GM21717 (cell line): ENCODE measurements around the gene HERC6.
"Not testable (repeated sequence)": the region's sequence is repeated elsewhere in the genome, so short reads cannot be mapped to it uniquely, and the experiment has no call there.

ENCODE experiments used
- ATAC-seq: cut with Tn5 transposase; IDR thresholded peaks from one replicate; pipeline ENCODE4 v1.9.1; 2021; ENCODE audit warnings: mild to moderate bottlenecking, moderate library complexity; ENCODE audit not compliant: unreplicated experiment

Gene HERC6

DNA sequence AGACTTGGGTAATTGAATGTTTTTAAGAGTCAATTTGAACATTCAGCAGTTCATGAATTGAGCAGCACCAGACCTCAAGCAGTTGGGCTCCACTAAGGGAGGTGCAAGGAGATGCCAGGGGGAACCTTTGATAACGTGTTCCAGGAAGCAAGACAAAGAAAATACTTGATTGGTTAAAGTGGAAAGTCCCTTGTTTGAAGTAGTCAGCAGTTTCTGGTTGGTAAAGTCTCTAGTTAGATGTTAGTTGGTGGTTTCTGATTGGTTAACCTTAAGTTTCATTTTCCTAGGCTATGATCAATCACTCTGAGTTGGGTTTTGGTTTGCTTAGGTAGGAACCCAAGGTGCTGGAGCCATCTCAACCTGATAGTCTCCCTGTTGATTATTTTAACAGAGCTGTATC, 4.0 kb downstream of the HERC6 start:
- ATAC-seq: no peak

DNA sequence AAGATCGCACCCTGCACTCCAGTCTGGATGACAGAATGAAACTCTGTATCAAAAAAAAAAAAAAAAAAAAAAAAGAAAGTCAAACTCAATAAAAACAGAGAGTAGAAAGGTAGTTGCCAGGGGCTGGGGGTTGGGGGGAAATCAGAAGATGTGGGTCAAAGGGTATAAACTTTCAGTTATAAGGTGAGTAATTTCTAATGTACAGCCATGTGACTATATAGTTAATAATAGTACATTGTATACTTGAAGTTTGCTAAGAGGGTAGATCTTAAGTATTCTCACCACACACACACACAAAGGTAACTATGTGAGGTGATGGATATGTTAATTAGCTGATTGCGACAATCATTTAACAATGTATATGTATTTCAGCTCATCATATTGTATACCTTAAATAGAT, 11.5 kb downstream of the HERC6 start:
- ATAC-seq: no peak

DNA sequence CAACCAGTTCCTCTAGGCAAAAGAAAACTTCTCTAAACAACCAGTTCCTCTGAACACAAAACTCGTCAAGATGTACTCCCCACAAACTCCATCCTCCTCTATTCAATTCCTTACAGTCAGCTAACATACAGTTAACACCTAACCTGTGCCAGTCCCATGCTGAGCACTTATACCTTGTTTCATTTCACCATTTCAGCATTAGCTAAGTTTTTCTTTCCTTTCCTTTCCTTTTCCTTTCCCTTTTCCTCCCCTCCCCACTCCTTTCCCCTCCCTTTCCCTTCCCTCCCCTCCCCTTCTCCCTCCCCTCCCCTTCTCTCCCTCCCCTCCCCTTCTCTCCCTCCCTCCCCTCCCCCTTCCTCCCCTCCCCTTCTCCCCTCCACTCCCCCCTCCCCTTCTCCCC, 13.1 kb downstream of the HERC6 start:
- no peak for ATAC-seq

DNA sequence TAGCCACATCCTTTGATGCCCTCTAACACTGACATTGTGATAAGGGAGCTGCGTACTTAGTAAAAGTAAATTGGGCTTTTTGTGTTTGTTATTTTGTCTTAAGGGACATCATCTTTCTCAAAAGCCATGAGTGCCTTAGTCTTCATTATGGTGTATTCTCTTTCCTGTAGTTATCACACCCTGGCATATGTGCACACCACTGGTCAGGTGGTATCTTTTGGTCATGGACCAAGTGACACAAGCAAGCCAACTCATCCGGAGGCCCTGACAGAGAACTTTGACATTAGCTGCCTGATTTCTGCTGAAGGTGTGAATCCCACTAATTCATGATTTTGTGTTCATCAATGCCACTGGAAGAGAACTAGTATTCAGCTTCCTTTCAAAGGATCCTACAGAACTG, 18.0 kb downstream of the HERC6 start:
- ATAC-seq: no peak

DNA sequence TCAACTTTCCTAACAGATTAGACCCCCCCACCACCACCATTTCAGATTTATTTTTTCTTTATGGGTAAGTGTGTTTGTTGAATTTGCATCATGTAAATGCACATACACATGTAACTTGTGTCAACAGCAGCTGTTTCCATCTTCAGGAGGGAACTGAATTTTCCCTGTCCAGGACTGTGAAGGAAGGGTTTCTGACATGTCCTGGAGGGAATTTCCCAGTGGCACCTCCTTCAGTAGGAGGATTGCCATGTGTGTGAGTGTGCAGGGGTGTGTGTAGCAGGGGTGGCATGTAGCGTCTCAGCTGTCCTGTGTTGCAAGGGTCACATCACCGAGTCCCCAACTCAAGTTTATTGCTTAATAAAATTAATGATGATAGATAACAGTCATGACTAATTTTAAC, 19.7 kb downstream of the HERC6 start:
- no peak for ATAC-seq

DNA sequence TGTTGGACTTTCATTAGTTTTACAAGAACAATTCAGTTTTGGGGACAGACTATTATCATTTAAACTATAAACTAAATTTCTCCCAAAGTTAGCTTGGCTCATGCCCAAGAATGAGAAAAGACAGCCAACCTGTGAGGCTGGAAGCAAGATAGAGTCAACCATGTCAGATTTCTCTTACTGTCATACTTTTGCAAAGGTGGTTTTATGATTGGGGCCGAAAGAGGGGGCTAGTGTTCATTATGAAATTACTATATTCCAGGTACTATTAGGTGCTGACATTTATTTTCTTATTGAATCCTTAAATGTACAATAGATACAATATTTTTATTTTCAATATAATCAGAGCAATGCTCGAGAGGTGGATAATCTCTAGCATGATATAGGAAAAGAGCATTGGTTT, 30.6 kb downstream of the HERC6 start:
- no peak for ATAC-seq

DNA sequence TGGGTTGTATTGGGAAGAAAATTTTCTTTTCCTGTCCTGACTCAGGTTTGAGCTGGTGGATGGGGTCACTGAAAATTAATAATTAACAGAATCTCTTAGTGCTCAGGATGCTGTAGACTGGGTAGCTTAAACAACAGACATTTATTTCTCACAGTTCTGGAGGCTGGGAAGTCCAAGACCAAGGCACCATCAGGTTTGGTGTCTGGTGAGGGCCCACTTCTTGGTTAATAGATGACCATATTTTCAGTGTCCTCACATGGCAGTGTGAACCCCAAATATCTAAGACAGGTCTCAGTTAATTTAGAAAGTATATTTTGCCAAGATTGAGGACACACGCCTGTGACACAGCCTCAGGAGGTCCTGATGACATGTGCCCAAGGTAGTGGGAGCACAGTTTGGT, 31.1 kb downstream of the HERC6 start:
- ATAC-seq: no peak

DNA sequence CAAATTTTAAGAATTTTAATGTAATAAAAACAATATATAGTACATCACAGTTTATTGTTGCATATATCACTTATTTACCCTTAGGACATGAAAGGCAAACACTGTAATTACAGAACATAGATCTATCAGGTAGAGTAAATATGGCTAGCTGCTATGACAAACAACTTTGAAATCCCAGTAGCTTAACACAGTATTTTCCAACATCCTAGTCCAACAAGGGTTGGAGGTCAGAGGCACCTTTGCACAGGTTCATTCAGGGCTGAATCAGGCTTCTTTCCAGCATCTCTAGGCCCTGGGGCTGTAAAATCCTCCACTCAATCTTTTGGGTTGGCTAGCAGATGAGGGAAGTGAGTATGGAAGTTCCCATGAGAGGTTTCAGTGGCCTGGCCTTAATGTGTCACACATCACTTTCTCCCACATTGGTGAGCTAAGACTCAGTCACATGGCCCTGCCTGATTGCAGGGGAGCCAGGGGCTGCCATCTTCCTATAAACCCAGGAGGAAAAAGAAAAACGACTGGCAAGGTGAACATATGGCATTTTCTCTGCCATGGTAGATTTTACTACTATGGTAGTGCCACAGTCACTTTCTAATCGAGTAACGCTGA, 32.9 kb downstream of the HERC6 start:
- ATAC-seq: no peak

DNA sequence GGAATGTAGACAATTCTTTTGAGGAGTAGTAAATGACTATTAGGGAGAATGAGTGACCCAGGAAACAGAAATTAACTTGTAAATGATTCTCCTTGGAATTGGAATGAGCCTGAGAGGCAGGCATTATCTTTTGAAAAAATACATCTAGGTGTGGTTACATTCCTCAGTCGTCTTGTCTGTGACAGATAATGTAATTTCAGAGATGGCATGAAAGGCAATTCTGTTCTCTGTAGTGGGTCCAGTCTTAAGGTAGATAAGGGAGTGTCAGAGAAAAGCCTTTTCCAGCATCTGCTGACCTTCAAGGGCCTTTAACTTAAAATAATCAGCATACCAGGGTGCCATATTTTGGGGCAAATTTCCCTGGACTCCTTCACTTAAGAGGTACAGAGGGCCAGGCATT, 35.1 kb downstream of the HERC6 start:
- no peak for ATAC-seq

DNA sequence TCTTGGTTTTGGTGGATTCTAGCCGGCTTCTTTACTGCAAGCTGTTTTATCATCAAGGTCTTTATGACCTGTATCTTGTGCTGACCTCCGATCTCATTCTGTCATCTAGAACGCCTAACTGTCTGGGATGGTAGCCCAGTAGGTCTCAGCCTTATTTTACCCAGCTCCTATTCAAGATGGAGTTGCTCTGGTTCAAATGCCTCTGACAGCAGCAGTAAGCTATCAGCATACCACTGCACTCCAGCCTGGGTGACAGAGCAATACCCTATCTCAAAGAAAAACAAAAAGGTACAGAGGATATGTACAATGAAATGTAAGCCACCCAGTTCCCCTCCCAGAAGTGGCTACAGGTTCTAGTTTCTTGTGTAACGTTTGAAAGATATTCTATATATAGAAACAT, 36.1 kb downstream of the HERC6 start:
- no peak for ATAC-seq

DNA sequence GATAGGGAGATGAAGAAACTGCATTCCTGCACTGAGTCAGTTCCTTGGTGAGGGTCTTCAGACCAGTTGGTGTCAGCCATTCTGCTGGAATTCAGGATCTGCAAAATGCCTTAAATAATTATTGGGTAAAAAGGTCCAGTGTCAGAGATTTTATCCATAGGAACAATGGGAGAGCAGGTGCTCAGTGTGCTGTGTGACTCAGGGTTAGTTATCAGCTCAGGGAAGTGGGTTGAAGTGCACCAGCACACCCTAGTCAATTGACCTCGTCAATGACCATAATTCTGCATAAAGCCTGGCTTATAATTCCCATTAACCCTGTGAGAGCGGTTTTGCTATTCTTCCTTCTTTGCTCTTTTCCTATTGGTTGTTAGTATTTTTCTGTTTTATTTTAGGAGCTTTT, 37.3 kb downstream of the HERC6 start:
- ATAC-seq: no peak

DNA sequence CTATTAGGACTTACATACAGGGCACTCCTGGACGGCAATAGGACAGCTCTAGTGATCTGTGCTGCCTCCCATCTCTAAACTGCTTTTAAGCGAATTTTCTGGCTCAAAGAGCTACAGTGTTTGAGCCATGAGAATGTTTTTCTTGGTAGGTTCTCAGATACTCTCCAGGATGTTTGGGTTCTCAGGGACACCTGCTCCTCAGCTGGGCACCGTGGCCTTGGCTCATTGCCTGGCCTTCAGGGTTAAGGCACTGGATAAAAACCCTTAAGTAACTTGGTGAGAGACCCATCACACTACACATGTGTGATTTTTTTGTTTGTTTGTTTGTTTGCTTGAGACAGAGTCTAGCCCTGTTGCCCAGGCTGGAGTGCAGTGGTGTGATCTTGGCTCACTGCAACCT, 39.8 kb downstream of the HERC6 start:
- ATAC-seq: no peak

DNA sequence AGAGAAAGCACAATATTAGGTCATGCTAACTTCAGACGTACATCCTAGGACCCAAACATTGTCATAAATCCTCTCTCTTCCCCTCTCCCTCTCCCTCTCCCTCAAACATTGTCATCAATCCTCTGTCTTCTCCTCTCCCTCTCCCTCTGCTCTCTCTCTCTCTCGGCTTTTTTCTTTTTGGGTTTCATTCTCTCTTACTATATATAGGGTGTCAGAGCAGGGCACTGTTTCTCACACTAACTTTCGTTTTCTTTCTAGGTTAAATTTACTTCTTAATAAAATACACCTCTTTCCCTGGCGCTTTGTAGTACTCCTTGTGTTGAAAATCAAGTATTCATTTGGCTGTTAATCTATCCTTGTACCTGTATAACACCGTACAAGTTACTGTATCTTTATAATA, 41.2 kb downstream of the HERC6 start:
- ATAC-seq: no peak

DNA sequence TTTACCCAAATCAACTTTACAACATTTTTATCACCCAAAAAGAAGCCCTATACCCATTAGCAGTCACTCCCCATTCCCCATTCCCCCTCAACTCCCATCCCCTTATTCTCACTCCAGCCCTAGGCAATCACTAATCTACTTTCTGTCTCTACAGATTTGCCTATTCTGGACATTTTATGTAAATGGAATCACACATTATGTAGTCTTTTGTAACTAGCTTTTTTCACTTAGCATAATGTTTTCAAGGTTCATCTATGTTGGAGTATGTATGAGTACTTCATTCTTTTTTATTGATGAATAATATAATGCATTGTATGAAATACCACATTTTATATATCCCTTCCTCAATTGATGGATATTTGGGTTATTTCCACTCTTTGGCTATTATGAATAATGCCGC, 42.2 kb downstream of the HERC6 start:
- ATAC-seq: no peak

DNA sequence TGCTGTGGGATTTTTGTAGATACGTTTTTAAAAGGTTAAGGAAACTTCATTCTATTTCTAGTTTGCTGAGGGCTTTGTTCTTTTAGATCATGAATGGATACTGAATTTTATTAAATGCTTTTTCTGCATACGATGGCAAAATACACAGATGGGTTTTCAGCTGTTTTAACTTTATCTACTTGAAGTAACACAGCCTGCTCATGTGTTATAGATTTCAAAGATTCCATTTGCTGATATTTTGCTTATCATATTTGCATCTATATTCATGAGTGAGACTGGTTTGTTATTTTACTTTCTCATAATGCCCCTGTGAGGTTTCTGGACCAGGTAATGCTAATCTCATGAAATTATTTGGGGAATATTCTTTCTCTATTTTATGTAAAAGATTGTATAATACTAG, 43.8 kb downstream of the HERC6 start:
- ATAC-seq: no peak

DNA sequence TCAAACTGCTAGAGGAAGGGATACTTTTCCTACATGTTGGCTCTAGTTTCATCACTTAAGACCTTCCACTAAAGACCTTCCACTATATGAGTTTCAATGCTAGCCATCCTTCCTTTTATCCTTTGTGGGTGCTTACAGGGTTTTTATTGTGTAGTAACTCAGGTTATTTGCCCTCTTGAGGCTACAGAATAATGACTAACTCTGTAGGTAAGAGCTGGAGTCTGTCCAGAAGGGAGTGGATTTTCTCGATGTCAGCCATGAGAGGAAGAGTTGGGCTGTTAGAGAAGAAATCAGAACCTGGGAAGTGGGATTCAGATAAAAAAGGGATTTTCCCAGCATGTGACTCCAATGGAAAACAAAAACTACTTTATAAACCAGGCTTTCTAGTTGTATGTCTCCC, 50.7 kb downstream of the HERC6 start:
- ATAC-seq: no peak

DNA sequence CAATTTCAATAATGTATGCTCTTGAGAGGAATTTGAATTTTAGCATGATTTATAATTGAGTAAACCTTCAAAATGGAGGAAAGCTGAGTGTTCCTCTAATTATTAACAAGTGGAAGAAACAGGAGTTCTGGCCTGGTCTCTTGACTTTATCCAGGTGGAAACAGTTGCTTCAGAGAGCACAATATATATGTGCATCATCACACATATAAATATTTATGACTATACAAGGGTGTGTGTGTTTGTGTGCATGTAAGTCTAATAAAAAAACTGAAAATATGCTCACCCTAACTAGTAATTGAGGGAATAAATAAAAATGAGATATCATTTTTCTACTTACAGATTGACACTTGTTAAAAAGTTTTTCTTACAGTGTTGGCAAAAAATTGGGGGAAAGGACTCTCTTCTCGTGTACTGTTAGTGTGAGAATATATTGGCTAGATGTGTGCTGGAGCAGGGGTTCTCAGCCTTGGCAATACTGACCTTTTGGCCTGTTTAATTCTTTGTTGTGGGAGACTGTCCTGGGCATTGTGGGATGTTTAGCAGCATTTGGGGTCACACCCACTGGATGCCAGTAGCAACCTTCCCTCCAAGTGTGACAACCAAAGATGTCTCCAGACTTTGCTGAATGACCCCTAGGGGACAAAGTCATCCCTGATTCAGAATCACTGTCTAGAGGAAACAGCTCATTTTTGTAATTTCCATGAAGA, 57.5 kb downstream of the HERC6 start:
- ATAC-seq: no peak

DNA sequence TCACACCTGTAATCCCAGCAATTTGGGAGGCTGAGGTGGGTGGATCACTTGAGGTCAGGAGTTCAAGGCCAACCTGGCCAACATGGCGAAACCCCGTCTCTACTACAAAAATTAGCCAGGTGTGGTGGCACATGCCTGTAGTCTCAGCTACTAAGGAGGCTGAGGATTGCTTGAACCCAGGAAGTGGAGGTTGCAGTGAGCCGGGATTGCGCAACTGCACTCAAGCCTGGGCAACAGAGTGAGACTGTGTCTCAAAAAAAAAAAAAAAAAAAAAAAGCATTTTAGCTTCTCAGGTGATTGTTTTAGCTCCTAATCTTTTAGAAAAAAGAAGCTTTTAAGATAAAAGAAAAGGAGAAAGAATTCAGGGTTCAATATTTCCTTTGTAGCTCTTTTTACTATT, 59.2 kb downstream of the HERC6 start:
- ATAC-seq: not testable (repeated sequence)

DNA sequence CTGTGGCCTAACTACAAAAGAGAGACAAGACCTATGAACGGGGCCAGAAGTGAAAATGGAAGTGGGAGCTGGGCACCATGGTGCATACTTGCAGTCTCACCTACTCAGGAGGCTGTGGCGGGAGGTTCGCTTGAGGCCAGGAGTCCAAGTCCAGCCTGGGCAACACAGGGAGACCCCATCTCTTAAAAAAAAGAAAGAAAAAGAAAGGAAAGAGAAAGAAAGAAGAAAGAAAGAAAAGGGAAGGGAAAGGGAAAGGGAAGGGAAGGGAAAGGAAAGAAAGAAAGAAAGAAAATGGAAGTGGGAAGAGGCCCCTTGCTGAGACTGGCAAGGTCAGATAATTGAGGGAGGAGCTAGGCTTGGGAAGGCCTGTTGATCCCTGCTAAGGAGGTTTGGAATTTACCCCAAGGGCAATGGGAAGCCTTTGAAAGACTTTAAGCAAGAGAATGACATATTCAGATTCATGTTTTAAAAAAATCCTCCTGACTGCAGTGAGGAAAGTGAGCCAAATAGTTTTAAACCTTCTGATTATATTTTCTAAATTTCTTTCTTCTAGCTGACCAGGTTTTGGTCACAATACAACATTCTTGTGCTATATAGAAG, 60.6 kb downstream of the HERC6 start:
- no peak for ATAC-seq

DNA sequence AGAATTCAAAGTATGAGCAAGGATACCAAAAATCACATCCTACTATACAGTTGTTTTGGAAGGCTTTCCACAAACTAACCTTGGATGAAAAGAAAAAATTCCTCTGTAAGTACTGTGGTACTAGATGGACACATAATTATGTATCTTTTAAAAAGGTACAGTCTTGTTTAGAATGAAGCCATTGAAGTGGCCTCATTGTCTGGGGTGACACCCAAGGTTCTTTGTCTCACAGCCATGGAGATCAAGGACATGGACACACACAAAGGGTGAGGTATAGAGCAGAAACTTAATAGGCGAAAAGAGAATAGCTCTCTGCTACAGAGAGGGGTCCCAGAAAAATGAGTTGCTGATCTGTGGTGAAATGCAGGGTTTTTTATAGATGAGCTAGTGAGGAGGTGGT, 61.5 kb downstream of the HERC6 start:
- ATAC-seq: no peak

DNA sequence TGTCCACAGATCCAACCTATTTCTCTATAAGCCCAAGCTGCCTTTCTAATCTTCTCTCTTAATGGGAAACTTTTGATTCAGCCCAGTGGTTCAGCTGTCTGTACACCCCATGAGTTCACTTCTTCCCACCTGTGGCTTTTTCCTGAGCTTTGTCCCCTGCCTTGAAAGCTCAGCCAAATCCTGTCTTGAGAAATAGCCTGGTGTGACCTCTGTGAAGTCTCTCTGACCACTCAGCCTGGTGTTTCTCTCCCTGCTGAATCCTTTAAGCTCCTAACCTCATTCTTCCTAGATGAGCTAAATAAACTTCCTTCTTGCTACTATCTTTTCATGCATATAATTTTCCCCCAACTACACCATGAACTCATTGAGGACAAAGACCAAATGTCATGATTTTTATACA, 63.0 kb downstream of the HERC6 start:
- no peak for ATAC-seq

DNA sequence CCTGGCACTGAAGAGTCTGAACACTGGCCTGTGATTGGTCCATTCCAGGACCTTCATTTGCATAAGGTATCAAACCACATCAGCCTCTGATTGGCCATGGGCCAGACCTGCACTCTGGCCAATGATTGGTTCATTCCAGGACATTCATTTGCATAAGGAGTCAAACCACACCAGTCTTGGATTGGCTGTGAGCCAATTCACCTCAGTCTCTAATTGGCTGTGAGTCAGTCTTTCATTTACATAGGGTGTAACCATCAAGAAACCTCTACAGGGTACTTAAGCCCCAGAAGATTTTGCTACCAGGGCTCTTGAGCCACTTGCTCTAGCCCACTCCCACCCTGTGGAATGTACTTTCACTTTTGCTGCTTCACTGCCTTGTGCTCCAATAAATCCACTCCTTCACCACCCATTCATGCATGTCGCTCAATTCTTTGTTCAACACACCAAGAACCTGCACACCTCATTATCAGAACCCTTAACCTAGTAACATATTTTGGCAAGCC, 64.1 kb downstream of the HERC6 start:
- ATAC-seq: no peak

DNA sequence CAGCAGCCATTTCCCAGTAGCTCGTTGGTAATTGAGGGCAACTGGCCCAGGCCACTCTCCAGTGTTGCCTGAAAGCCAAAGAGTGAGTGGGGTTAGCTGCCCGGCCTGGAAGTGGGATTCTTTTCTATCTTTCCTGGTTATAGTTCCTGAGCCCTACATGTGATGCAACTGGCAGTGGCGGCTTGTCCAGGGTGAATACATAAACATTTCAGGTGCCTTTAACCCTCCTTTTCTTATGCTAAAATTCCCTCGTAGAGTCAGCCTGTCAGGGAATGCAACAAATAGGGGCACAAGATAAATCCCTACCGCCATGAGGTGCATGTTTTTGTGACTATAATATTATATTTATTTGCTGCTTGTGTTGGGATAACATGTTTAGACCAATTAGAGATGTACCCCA, 64.8 kb downstream of the HERC6 start:
- no peak for ATAC-seq
